SK-N-MC (cell line): ENCODE data around the gene CD28.

Experiments used
- EZH2 ChIP-seq: fragments of 200-600 bp; sonication (generic); IDR thresholded peaks from one replicate; pipeline ENCODE4 v1.6.1; 2017; ENCODE audit warnings: antibody characterized with exemption
- POLR2AphosphoS5 ChIP-seq: IDR thresholded peaks from 2 replicates; pipeline ENCODE4 v1.6.1; 2012; ENCODE audit warnings: mild to moderate bottlenecking, low read depth, low read length, borderline replicate concordance

- TF ChIP-seq POLR2AphosphoS5 = no peak
- TF ChIP-seq EZH2 = no peak
Measured at GRCh38 chr2:203730883-203731282, 24.4 kb downstream of the CD28 start.
